B cell (primary cell): ENCODE measurements around the gene TRPC4AP. TPM values are rescaled to one million over a fixed set of nuclear protein-coding genes. Genes with fewer than 3 reads are reported as not detected.

Experiments used
- ATAC-seq: fragments of 200-7000 bp; cut with Tn5 transposase; one replicate; pipeline ENCODE4 v1.10.0; 2021; ENCODE audit warnings: low read depth, mild to moderate bottlenecking, moderate number of reproducible peaks, moderate library complexity
- CTCF ChIA-PET: fragments of 350-600 bp; sonication (Branson Sonifier 250); formaldehyde crosslinking; loops from one replicate; lab custom pipeline; 2021; ENCODE audit warnings: antibody characterized with exemption, inconsistent platforms; lab: Charles Lee
- POLR2A ChIA-PET: fragments of 350-600 bp; sonication (Branson Sonifier 250); formaldehyde crosslinking; loops from one replicate; lab custom pipeline; 2021; ENCODE audit warnings: antibody characterized with exemption; lab: Charles Lee
- DNase-seq: peaks from one replicate; pipeline ENCODE4 v3.0.0; 2013
- H2AFZ ChIP-seq: 2 replicates; pipeline ENCODE4 v1.6.1; 2012; ENCODE audit warnings: mild to moderate bottlenecking, low read depth, low read length; ENCODE audit not compliant: insufficient read depth, poor library complexity, severe bottlenecking
- H3K27ac ChIP-seq, 2 donors: 1 replicate in 1 of 2; 2 replicates in 1 of 2; pipeline ENCODE4 v1.5.1; 2012 to 2013; ENCODE audit warnings: low read length in 2 of 2, mild to moderate bottlenecking in 2 of 2, moderate library complexity in 1 of 2
- H3K27me3 ChIP-seq, 4 experiments: fragments of 200-600 bp in 1 of 4; sonication (generic) in 1 of 4; replicated peaks in 1 of 4; 1 replicate in 2 of 4; 2 replicates in 2 of 4; pipeline versions ENCODE4 v1.6.1 to v1.7.0; 2013 to 2016; ENCODE audit warnings: low read length in 3 of 4, mild to moderate bottlenecking in 2 of 4, mixed read lengths in 1 of 4, moderate library complexity in 1 of 4; ENCODE audit not compliant: insufficient read depth in 4 of 4, control insufficient read depth in 3 of 4; ENCODE audit errors: control extremely low read depth in 1 of 4
- H3K36me3 ChIP-seq, 2 experiments: replicated peaks in 1 of 2; 1 replicate in 1 of 2; 2 replicates in 1 of 2; pipeline versions ENCODE4 v1.6.1 to v1.7.1; 2013; ENCODE audit warnings: low read length in 1 of 2; ENCODE audit not compliant: insufficient read depth in 2 of 2, control insufficient read depth in 1 of 2; ENCODE audit errors: control extremely low read depth in 1 of 2, extremely low read depth in 1 of 2
- H3K4me1 ChIP-seq, 2 donors: fragments of 200-600 bp in 1 of 2; sonication (generic) in 1 of 2; 1 replicate in 1 of 2; 2 replicates in 1 of 2; pipeline versions ENCODE4 v1.5.1 to v1.6.1; 2013 to 2017; ENCODE audit warnings: low read length in 2 of 2; ENCODE audit not compliant: control insufficient read depth in 2 of 2, insufficient read depth in 2 of 2
- H3K4me2 ChIP-seq: replicated peaks from 2 replicates; pipeline ENCODE3; 2012; ENCODE audit warnings: mild to moderate bottlenecking, low read depth, low read length; ENCODE audit not compliant: poor library complexity, severe bottlenecking
- H3K4me3 ChIP-seq, 5 experiments: fragments of 200-600 bp in 1 of 5; sonication (generic) in 1 of 5; 1 replicate in 3 of 5; 2 replicates in 2 of 5; pipeline versions ENCODE4 v1.5.1 to v1.7.0; 2011 to 2016; ENCODE audit warnings: low read length in 4 of 5, mild to moderate bottlenecking in 4 of 5, low read depth in 2 of 5, control low read depth in 1 of 5, moderate library complexity in 1 of 5; ENCODE audit not compliant: insufficient read depth in 1 of 5; ENCODE audit errors: control extremely low read depth in 1 of 5, extremely low read depth in 1 of 5
- H3K79me2 ChIP-seq: fragments of 200-600 bp; sonication (generic); one replicate; pipeline ENCODE4 v1.6.0; 2016; ENCODE audit warnings: low read length; ENCODE audit not compliant: control insufficient read depth, insufficient read depth
- H3K9ac ChIP-seq: fragments of 200-600 bp; sonication (generic); 2 replicates; pipeline ENCODE4 v1.6.1; 2017; ENCODE audit warnings: mild to moderate bottlenecking, low read length, moderate library complexity
- H3K9me3 ChIP-seq, 3 donors: one replicate each; pipeline versions ENCODE4 v1.6.1 to v1.7.1; 2013; ENCODE audit warnings: low read length in 2 of 3; ENCODE audit not compliant: control insufficient read depth in 2 of 3, insufficient read depth in 1 of 3; ENCODE audit errors: control extremely low read depth in 1 of 3
- H4K20me1 ChIP-seq: 2 replicates; pipeline ENCODE4 v1.6.0; 2012; ENCODE audit warnings: mild to moderate bottlenecking, low read length; ENCODE audit not compliant: insufficient read depth, control insufficient read depth, poor library complexity, severe bottlenecking
- H3K27ac Mint-ChIP-seq: one replicate; pipeline ENCODE4 v1.8.0; 2021; ENCODE audit warnings: mixed read lengths
- H3K27me3 Mint-ChIP-seq: one replicate; pipeline ENCODE4 v1.8.0; 2021; ENCODE audit warnings: mixed read lengths
- H3K4me1 Mint-ChIP-seq: one replicate; pipeline ENCODE4 v1.8.0; 2021; ENCODE audit warnings: mixed read lengths
- H3K4me3 Mint-ChIP-seq: one replicate; pipeline ENCODE4 v1.8.0; 2021; ENCODE audit warnings: mixed read lengths
- H3K9me3 Mint-ChIP-seq: one replicate; pipeline ENCODE4 v1.8.0; 2022; ENCODE audit warnings: mixed read lengths; ENCODE audit not compliant: insufficient read depth
- EZH2 ChIP-seq: IDR thresholded peaks from 2 replicates; pipeline ENCODE4 v1.6.1; 2012; ENCODE audit warnings: borderline replicate concordance, low read depth, mild to moderate bottlenecking, moderate library complexity, low read length; ENCODE audit not compliant: insufficient read depth, poor library complexity, severe bottlenecking
- WGBS: methylation state at CpG from one replicate; pipeline ENCODE4 v1.1.5; 2013; ENCODE audit warnings: missing lambda C conversion rate; ENCODE audit not compliant: insufficient coverage; 5-methylcytosine and 5-hydroxymethylcytosine counted together
- intact Hi-C: fragments of 100-400 bp; cut with micrococcal nuclease; formaldehyde crosslinking; loops from one replicate; pipeline ENCODE4 v1.10.0; 2022
- polyA plus RNA-seq: library from polyadenylated mRNA; depleted of rRNA; stranded (reverse); fragments of >200 nt; gene quantifications from 2 replicates; pipeline ENCODE4 v1.2.3, GENCODE V29; 2012
- total RNA-seq, 2 donors: library from RNA; stranded (reverse); fragments of 120-200 nt in 1 of 2; gene quantifications; 1 replicate in 1 of 2; 2 replicates in 1 of 2; pipeline versions ENCODE4 v1.2.3 to v1.2.4, GENCODE V29; 2013 to 2022
- TF ChIP-seq, protein P1 (sequence below): fragments of 200-600 bp; IDR thresholded peaks from one replicate; pipeline ENCODE4 v1.8.0; 2022; ENCODE audit warnings: antibody characterized with exemption, mild to moderate bottlenecking

The TRPC4AP gene
- total and polyA plus RNA-seq, 2 donors (not counting 1 experiment from before 2014, with no cell fraction given) = 62.5 to 73.2 TPM

DNA sequence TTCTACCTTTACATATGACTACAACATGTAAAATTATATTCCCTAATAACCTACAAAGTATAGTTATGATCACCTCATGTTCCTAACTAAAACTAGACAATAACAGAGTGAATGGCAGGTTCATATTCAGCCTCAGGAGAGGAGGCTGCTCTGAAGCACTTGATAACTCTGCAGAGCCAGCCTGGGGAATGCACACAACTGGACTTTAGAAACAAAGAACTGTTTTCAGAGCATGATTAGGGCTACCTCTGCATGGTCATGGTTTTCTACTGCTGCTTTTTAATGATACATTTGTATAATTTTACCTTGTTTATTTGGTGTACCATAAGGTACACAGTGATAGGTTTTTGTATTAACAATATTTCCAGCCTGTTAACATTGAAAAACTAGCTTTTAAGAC is 50.3 kb downstream of the TRPC4AP start:
- ATAC-seq (no peak), DNase-seq (no peak)
- Histone ChIP-seq H3K4me3 (no peak overlapping the region), H4K20me1 (no peaks in the 10 kb centered on the region), H3K9ac (no peak overlapping the region), H3K27ac (no peak overlapping the region), H3K4me2 (no peak overlapping the region), H2AFZ (no peak overlapping the region), H3K9me3 (no peaks in the 10 kb centered on the region), H3K79me2 (no peaks in the 10 kb centered on the region), H3K4me1 (no peaks in the 10 kb centered on the region), H3K27me3 (no peaks in the 10 kb centered on the region), H3K36me3 (peaks cover 7 to 57% of the 10 kb centered on the region in 2 experiments)
- Mint-ChIP-seq H3K27ac (no peak overlapping the region), H3K4me3 (no peak overlapping the region), H3K4me1 (no peaks in the 10 kb centered on the region), H3K27me3 (no peaks in the 10 kb centered on the region), H3K9me3 (no peaks in the 10 kb centered on the region)
- ChIA-PET CTCF (interaction anchor here (0.7 kb wide), 1 partner anchor 420 kb away, joined by 4 read pairs; no protein-coding TSS in a partner anchor), POLR2A (no interaction called here)
- intact Hi-C loops = no loop called here
- TF ChIP-seq EZH2 = no peak
- TF ChIP-seq, protein P1, sequence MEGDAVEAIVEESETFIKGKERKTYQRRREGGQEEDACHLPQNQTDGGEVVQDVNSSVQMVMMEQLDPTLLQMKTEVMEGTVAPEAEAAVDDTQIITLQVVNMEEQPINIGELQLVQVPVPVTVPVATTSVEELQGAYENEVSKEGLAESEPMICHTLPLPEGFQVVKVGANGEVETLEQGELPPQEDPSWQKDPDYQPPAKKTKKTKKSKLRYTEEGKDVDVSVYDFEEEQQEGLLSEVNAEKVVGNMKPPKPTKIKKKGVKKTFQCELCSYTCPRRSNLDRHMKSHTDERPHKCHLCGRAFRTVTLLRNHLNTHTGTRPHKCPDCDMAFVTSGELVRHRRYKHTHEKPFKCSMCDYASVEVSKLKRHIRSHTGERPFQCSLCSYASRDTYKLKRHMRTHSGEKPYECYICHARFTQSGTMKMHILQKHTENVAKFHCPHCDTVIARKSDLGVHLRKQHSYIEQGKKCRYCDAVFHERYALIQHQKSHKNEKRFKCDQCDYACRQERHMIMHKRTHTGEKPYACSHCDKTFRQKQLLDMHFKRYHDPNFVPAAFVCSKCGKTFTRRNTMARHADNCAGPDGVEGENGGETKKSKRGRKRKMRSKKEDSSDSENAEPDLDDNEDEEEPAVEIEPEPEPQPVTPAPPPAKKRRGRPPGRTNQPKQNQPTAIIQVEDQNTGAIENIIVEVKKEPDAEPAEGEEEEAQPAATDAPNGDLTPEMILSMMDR = no peak

DNA sequence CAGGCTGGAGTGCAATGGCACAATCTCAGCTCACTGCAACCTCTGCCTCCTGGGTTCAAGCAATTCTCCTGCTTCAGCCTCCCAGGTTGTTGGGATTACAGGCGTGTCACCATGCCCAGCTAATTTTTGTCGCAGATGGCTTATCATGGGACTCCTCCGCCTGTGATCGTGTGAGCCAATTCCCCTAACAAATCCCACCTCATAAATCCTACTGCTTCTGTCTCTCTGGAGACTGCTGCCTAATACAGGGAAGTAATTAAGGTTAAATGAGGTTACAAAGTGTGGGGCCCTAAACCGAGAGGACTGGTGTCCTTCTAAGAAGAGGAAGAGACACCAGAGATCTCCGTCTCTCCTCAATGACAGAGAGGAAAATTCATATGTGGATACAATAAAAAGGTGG is 52.0 kb downstream of the TRPC4AP start:
- H3K27me3 Mint-ChIP-seq = no peaks in the 10 kb centered on the region
- DNase-seq (no peak), ATAC-seq (no peak)
- Histone ChIP-seq H3K27me3 (no peaks in the 10 kb centered on the region), H3K27ac (no peak overlapping the region), H3K4me3 (no peak overlapping the region), H2AFZ (no peak overlapping the region), H3K4me1 (no peaks in the 10 kb centered on the region), H4K20me1 (no peaks in the 10 kb centered on the region), H3K4me2 (no peak overlapping the region), H3K9me3 (no peaks in the 10 kb centered on the region), H3K9ac (no peak overlapping the region), H3K79me2 (no peaks in the 10 kb centered on the region), H3K36me3 (peaks cover 7 to 45% of the 10 kb centered on the region in 2 experiments)
- CTCF ChIA-PET = no interaction called here
- H3K9me3 Mint-ChIP-seq = no peaks in the 10 kb centered on the region
- WGBS = 100% methylated on average over 1 of the region's 6 CpGs
- H3K4me3 Mint-ChIP-seq = no peak overlapping the region
- H3K27ac Mint-ChIP-seq = no peak overlapping the region
- no peaks in the 10 kb centered on the region for H3K4me1 Mint-ChIP-seq
- POLR2A ChIA-PET = no interaction called here
- intact Hi-C loops = no loop called here
- no peak for TF ChIP-seq EZH2
- TF ChIP-seq, protein P1 = no peak
